ENCODE results near the gene CHCHD6.
"Not testable (repeated sequence)": the region's sequence is repeated elsewhere in the genome, so short reads cannot be mapped to it uniquely, and the experiment has no call there.

Gene CHCHD6

DNA sequence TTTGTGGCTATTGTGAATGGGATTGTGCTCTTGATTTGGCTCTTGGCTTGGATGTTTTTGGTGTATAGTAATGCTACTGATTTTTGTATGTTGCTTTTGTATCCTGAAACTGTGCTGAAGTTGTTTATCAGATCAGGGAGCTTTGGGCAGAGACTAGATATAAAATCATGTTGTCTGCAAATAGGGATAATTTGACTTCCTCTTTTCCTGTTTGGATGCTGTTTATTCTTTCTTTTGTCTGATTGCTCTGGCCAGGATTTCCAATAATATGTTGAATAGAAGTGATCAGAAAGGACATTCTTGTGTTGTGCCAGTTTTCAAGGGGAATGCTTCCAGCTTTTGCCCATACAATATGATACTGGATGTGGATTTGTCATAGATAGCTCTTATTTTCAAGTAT is 66.1 kb downstream of the CHCHD6 start:
- no peak for DNase-seq

DNA sequence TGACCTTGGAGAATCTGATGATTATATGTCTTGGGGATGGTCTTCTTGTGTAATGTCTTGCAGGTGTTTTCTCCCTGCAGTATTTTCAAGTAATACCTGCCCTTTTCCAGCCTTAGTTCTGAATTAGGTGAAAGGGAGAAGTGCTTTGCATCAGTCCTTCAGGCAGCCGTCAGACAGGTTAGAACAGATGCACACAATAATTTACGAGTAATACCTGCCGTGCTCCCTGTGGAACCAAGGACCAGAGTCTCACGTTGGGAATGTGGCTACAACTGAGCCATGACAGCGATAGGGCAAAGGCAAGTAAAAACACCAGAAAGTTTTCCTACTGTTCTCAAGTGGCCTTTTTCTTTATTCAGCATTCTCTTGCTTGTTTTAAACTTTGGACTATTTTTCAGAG is 69.1 kb downstream of the CHCHD6 start:
- DNase-seq = no peak

DNA sequence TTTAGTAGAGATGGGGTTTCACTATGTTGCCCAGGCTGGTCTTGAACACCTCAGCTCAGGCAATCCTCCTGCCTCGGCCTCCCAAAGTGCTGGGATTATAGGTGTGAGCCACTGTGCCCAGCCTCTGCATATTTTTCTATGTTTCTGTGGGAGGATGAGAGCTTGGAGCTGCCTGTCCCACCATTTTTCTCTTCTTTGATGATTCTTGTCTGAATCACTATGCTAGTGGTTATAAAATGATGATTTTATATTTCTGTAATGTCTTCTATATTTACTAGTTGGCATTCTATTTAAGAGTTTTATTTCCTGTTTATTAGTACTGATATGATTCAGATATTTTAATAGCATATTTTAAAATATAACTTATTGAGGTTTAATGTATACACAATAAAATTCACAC is 69.7 kb downstream of the CHCHD6 start:
- no peak for DNase-seq

DNA sequence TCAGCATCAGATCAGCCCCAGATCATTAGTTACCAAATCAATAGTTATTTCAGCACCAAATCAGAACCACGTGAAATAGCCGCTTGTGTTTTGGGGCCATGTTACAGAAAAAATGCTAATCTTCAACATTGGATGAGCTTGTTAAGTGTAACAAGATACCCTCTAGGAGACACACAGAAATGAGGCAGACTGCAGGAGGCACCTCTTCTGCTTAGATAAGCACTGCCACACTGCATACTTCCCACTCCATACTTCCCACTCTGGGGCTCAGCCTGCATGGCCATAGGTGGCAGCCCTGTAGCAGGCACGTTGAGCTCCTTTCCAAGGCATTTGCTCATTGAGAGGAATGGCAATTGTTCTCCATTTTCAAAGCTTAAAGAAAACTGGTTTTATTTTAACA is 73.3 kb downstream of the CHCHD6 start:
- no peak for DNase-seq

DNA sequence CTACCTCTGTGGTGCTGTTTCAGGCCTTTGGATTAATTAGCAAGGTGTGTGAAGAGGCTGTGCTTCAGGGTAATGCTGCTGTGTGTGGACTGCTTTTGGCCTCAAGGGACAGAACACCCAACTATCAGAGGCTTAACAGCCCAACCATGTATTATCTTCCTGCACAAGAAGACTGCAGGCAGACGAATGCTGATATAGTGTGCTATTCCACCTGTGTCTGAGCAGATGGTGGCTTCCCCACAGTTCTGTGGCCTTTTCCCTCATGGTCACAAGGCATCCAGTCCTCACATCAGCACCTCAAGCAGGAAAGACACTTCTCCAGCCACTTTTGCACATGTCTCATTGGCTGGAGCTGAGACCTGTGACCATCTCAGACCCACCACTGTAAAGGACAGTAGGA is 76.6 kb downstream of the CHCHD6 start:
- DNase-seq = no peak

DNA sequence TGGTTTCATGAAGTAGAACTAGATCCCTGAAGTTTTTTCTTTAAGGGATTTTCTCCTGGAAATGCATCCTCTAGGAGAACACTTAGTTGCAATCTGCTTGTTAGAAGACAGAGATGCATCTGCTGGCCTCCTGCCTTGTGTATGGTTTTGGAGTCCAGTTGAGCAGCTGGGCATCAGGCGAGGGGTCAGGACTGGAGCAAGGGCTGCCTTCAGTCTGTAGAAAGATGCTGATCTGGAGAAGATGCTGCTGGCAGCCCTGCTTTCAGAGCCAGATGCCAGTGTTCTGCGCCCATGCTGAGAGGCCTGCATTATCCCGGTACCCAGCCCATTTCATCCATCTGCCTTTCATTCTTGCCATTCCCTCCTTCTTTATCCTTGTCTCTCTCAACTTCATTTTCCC is 77.4 kb downstream of the CHCHD6 start:
- no peak for DNase-seq

DNA sequence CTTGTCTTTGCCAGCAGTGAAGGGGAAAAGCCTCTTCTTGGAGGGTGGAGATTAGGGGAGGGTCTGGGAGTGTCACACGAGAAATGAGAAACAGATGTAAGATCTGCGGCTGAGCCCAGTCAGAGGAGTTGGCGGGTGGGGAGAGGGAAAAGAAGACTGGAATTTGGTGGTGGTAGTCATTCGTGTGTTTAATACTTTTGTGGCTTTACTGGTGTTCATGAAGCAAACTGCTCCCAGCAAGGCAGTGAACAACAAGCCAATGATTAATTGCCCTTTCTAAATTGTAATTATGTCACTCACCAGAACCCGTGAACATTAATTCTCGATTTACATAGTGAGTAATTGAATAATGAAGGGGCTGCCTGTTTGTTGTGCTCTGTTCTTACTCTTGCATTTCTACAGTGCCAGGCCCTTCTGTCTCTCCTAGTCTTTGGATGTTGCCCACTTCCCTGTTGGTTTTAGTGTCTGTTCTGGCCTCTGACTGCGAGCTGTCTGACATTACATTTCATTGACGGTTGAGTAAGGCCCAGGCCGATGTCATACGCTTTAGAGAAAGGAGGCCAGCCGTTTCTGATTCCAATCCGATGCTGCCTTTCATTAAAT is 78.0 kb downstream of the CHCHD6 start:
- DNase-seq = peak; percentile 83

DNA sequence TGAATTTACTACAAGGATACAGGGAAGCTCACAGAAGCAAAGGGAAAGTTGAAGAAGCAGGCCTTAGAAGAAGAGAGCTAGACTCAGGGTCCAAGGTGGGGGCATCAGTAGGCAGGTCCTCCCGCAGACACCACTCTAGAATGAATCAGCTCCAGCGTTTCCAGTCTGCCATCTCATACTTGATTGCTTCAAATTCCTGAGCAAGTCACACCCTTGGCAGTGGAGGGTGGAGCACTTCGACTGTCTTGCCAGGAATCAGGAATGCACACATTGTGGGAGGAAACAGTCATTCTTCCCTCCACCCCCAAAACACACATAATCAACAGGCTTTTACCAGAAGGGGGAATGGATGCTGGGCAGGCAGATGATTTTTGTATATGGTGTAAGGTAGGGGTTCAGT is 78.5 kb downstream of the CHCHD6 start:
- DNase-seq = peak; percentile 44

DNA sequence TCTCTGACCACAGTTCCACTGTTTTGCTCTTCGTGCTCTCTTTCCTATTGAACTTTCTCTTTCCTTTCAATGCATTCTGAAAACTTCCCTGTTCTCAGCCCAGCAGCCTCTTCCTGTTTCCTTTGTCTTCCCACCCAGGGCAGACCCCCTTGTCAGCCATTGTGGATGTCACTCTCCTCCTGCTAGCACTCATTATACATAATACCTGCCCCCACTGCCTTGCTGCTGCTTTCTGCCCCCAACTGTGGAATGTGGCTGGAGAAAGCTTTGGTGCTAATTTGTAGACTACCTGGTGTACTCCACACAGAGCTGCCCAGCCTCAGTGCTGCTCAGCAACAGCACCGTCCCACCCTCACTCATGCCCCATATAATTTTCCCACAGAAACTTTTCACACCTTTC is 80.2 kb downstream of the CHCHD6 start:
- no peak for DNase-seq

DNA sequence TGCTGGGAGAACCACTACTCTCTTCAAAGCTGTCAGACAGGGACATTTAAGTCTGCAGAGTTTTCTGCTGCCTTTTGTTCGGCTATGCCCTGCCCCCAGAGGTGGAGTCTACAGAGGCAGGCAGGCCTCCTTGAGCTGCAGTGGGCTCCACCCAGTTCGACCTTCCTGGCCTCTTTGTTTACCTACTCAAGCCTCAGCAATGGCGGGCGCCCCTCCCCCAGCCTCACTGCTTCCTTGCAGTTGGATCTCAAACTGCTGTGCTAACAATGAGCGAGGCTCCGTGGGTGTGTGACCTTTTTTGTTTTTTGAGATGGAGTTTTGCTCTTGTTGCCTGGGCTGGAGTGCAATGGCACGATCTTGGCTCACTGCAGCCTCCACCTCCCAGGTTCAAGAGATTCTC is 87.3 kb downstream of the CHCHD6 start:
- not testable (repeated sequence) for DNase-seq

DNA sequence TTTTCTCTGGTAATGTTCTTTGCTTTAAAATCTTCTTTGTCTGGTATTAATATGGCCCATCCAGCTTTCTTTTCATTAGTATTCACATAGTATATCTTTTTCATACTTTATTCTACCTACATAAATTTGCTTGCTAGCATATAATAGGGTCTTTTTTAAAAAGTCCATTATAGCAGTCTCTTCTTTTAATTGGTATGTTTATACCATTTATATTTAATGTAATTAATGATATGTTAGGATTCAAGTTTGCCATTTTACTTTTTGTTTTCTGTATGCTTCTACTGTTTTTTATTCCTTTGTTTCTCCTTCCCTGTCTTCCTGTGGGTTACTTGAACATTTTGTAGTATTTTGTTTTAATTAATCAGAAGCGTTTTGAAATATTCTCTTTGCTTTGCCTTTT is 89.0 kb downstream of the CHCHD6 start:
- DNase-seq = no peak

DNA sequence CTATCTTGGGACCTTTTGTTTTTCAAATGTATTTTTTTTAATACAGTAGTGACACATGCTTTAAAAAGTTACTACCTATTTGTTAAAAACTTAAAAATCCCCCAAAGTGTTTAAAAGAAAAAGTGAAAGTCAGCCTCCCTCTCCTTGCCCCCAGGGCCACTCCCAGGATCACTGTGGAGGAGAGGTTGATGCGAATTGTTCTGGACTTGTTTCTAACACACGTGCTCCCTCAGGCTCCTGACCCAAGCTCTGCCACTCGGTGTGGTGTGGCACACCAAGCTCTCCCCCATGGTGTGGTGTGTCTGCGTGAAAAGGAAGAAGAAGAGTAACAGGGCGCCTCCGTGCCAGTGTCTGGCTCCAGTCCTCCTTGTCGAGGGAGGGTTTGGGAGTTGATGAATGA is 93.5 kb downstream of the CHCHD6 start:
- no peak for DNase-seq

DNA sequence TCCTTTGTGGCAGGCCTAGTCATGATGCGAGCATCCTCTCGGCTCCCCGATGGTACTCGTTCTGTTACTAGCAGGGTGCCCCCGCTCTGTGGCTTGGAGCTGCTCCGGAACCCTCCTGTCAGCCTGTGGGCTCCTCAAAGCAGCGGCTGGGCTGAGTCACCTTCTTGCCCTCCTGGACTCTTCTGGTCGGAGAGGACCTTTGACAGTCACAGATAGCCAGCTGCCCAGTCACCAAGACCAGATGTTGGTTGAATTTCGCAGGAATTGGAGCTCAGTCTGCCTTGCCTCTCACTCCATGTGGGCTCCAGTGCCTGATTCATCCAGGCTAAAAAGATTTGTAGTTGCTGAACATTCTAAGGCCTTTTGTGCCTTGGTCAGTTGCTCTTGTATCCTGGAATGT is 94.5 kb downstream of the CHCHD6 start:
- DNase-seq = no peak

DNA sequence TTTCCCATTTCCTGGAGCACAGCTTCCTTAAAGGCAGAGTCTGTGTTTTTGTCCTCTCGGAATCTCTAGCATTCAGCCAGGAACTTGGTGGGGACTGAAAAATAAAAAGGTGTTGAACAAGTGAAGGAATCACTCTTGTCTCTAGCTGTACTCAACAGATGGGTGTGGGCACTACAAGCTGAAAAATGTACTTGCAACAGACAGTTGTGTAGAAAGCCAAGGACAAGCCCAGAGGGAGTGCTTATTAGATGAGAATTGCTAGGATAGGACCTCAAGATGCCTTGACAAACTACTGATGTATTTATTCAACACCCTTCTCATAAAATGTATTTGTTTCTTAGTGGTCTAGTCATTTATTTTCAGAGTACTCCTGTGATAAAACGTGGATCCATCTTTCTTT is 95.1 kb downstream of the CHCHD6 start:
- DNase-seq = no peak

DNA sequence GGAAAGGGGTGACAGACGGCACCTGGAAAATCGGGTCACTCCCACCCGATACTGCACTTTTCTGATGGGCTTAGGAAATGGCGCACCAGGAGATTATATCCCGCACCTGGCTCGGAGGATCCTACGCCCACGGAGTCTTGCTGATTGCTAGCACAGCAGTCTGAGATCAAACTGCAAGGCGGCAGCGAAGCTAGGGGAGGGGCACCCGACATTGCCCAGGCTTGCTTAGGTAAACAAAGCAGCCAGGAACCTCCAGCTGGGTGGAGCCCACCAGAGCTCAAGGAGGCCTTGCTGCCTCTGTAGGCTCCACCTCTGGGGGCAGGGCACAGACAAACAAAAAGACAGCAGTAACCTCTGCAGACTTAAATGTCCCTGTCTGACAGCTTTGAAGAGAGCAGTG is 97.3 kb downstream of the CHCHD6 start:
- not testable (repeated sequence) for DNase-seq

DNA sequence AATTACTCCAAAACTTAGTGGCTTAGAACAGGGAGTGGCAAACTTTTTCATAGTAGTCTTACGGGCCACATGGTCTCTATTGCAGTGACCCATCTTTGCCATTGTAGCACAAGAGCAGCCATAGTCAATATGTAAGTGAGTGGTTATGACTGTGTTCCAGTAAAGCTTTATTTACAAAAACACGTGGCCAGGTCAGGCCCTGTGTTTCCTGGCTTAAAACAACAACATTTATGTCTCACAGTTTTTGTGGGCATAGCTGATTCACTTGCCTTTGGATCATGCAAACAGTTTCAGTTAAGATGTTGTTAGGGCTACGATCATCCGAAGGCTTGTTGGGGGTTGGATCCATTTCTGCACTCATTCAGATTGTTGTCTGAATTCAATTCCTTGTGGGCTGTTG is 103.8 kb downstream of the CHCHD6 start:
- DNase-seq = no peak

DNA sequence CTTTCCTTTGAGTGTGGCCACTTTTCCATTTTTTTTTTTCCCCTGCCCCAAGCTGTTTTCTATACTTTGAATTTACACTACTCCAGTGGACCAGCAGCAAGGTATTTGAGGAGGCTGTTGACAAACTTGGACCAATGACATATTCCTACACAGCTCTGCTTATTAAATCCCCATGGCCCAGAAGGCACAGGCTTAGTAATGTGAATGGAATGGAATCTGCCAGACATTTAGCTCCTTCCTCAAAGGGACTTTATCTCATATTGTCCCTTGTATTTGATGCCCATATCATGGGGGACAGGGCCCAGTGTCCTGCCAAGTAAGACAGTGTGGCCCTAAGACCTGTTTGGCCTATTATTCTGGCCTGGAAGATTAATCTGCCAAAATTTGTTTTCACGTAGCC is 107.5 kb downstream of the CHCHD6 start:
- no peak for DNase-seq

DNA sequence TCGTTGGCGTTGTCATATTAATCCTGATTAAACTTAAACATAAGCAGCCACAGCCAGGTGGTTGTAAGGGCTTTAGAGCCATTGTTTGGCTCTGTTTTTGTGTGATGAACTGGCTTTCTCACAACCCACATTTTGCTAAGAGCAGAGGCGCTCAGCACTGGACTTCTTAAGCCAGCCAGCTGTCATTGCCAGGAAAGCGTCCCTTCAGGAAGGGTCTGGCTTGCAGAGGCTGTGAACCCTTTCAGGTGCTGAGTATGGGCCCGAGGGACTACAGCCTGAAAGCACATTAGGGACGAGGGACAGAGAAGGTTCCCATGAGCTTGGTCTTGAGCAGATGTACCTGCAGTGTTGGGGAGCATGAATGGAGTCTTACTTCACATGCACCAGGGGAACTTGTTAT is 112.3 kb downstream of the CHCHD6 start:
- peak; percentile 22 for DNase-seq

DNA sequence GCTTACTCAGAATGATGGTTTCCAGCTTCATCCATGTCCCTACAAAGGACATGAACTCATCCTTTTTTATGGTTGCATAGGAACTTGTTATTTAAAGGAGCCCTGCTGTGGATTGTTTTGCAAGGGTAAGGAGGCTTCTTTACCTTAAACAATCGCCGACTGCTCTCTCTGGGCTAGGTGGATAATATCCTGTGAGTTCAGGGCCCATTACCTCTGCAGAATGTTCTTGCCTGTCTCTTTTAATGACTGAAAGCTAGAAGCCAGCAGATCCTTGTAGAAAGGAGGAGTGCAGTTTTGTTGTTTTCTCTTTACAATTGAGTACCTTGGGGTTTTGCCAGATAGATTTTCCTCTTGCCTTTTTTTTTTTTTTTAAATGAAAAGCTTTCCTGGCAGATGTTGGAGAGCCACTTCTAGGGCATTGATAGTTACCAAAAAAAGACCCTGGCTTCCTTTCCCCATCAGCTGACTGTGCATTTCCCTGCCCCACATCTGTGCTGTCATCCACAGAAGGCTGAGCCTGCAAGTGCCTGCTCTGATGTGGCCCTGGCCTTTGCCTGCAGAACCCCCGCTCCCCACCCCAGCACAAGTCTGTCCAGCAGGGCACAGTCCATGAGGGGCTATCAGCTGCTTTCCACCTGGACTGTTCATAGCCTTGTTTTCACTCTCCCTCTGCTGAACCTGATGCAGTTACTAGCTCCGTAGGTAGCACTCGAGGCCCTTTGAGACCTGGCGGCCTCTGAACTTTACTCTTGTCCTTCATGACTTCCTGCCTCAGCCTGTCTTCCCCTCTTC is 113.1 kb downstream of the CHCHD6 start:
- DNase-seq = peak; percentile 30

DNA sequence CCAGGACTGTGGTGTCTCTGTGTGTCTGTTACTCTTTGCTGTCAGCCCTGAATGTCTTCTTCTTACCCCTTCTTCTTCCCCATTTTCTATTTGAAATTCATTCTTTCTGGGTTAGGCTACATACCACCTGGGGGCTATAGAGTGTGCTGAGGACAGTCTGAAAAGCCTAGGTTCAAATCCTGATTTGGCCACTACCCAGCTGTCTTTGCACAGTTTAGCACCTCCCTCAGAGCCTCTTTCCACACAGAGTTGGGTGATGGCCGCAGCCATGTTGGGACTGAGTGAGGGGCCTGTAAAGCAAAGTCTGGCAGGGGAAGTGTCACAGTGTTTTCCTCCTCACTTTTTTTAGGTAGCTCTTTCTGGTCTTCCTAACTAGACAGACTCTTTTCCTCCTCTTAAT is 113.7 kb downstream of the CHCHD6 start:
- DNase-seq = no peak

DNA sequence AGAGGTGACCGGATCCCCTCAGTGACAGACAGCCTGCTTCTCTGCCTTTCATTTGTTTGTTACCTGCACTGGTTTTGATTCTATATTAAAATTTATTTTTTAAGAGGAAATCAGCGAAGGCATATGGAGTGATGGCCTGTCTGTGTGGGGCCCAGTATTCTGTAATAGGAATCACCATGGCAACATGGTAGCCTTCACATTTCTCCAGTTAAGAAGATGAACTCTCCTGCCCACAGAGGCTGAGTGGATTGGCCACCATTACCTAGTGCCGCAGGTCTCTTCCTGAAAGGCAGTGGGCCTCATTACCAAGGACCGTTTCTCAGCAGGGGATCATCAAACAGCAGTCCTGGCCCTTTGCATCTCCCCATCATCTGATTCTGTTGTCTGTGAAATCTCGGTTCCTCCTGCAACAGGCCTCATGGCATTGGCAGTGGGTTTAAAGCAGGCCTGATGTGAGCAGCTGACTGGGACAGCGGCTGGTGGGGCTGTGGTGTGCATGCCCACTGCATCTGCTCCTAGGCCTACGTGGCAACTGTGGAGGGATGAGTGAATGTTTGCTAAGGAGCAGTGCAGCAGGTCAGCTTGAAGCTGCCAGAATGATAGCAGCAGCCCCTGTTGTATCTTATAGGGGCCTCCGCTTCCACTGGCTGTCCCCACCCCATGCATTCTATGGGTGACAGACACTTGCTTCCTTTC is 114.5 kb downstream of the CHCHD6 start:
- no peak for DNase-seq

DNA sequence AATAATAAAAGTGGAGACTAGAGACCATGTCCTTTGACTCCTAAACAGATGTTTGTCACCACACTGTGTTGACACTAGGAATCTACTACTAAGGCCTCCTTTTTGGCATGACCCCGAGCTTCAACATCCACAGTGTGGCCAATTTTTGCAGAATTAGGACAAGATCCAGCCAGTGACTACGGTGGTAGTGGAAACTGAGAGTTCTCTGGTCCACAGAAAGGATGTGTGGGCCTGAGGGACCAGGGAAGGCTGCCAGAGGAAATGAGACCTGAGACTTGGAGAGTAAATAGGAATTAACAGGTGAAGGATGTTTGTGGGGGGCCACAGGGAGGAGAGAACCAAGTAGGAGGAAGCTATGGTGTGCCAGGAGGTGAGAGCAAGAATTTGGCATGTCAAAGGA is 122.7 kb downstream of the CHCHD6 start:
- no peak for DNase-seq

DNA sequence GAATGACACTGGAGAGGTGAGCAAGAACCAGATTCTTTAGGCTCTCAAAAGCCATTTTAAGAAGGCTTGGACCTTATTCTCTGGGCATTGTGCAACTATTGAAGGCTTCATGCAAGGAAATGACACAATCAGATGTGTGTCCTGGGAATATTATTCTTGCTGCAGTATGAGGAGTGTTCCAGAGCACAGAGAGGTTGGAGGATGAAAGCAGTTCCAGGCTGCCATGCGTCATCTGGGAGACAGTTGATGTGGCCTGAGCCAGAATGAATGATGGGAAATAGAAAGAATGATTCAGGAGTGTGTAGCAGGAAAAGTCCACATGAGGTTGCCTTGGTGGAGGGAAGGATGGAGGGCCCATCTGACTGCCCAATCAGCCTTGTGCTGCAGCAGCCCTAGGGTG is 123.1 kb downstream of the CHCHD6 start:
- no peak for DNase-seq

DNA sequence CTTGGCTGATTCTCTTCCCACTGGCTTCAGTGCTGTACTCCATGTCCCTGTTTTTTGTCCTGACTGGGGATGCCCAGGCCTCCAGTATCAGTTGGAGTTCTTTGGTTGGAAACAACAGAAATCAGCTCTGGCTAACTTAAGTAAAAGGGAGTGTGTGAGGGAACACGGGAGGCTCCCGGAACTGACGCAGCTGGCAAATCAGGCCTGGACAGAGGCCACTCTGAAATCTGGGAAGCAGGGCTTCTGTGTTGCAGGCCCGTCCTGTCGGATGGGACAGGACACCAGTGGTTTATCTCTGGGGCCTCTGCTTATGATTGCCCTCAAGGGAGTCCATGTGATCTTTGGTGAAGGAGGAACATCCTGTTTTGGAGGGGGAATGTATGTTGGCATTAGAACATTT is 124.3 kb downstream of the CHCHD6 start:
- no peak for DNase-seq
